CD14-positive monocyte (primary cell): ENCODE results near the gene SYT8. TPM values are rescaled to one million over a fixed set of nuclear protein-coding genes. Genes with fewer than 3 reads are reported as not detected.
A peak's percentile ranks its signal among the peaks of the same experiment; 100 is the strongest.

Source experiments
- DNase-seq, 3 donors: peaks; one replicate each; pipeline ENCODE4 v3.0.0-alpha.2; 2011 to 2022
- H2AFZ ChIP-seq: 2 replicates; pipeline ENCODE4 v1.6.0; 2012; ENCODE audit warnings: mild to moderate bottlenecking, low read depth, low read length, inconsistent platforms; ENCODE audit not compliant: insufficient read depth, poor library complexity, severe bottlenecking
- H3K27ac ChIP-seq, 2 donors: 1 replicate in 1 of 2; 2 replicates in 1 of 2; pipeline ENCODE4 v1.5.1; 2012 to 2013; ENCODE audit warnings: low read length in 2 of 2, control low read depth in 1 of 2, inconsistent platforms in 1 of 2, low read depth in 1 of 2, mild to moderate bottlenecking in 1 of 2
- H3K27me3 ChIP-seq, 2 donors: one replicate each; pipeline versions ENCODE4 v1.6.0 to v1.6.1; 2011 to 2013; ENCODE audit warnings: low read length in 2 of 2; ENCODE audit not compliant: control insufficient read depth in 2 of 2, insufficient read depth in 2 of 2
- H3K36me3 ChIP-seq, 2 donors: replicated peaks in 1 of 2; 1 replicate in 1 of 2; 2 replicates in 1 of 2; pipeline versions ENCODE4 v1.5.1 to v1.6.1; 2012 to 2013; ENCODE audit warnings: low read length in 2 of 2, control low read depth in 1 of 2, inconsistent platforms in 1 of 2, mild to moderate bottlenecking in 1 of 2; ENCODE audit not compliant: insufficient read depth in 2 of 2, control insufficient read depth in 1 of 2
- H3K4me1 ChIP-seq, 2 donors: 1 replicate in 1 of 2; 2 replicates in 1 of 2; pipeline versions ENCODE4 v1.5.1 to v1.6.1; 2012 to 2013; ENCODE audit warnings: low read length in 2 of 2, control low read depth in 1 of 2, inconsistent platforms in 1 of 2, mild to moderate bottlenecking in 1 of 2, moderate library complexity in 1 of 2; ENCODE audit not compliant: insufficient read depth in 2 of 2, control insufficient read depth in 1 of 2
- H3K4me2 ChIP-seq: replicated peaks from 2 replicates; pipeline ENCODE3; 2012; ENCODE audit warnings: low read length, moderate library complexity, mild to moderate bottlenecking; ENCODE audit not compliant: poor library complexity, severe bottlenecking; ENCODE audit errors: extremely low read depth
- H3K4me3 ChIP-seq, 3 experiments: fragments of 200-600 bp in 1 of 3; sonication (generic) in 1 of 3; replicated peaks in 1 of 3; 1 replicate in 2 of 3; 2 replicates in 1 of 3; pipeline ENCODE4 v1.5.1; 2011 to 2013; ENCODE audit warnings: low read length in 3 of 3, mild to moderate bottlenecking in 3 of 3, control low read depth in 2 of 3, low read depth in 2 of 3, inconsistent platforms in 1 of 3, moderate library complexity in 1 of 3
- H3K79me2 ChIP-seq: 2 replicates; pipeline ENCODE4 v1.6.0; 2012; ENCODE audit warnings: mild to moderate bottlenecking, control low read depth, inconsistent platforms, low read length, moderate library complexity; ENCODE audit not compliant: insufficient read depth
- H3K9ac ChIP-seq: 2 replicates; pipeline ENCODE4 v1.6.0; 2017; ENCODE audit warnings: low read length, mild to moderate bottlenecking; ENCODE audit not compliant: insufficient read depth, poor library complexity, severe bottlenecking
- H3K9me3 ChIP-seq, 2 donors: replicated peaks in 1 of 2; 1 replicate in 1 of 2; 2 replicates in 1 of 2; pipeline versions ENCODE4 v1.5.1 to v1.6.1; 2012 to 2013; ENCODE audit warnings: low read length in 2 of 2, control low read depth in 1 of 2; ENCODE audit not compliant: control insufficient read depth in 1 of 2, insufficient read depth in 1 of 2
- H4K20me1 ChIP-seq: 2 replicates; pipeline ENCODE4 v1.6.0; 2012; ENCODE audit warnings: mild to moderate bottlenecking, low read length, control low read depth, moderate library complexity; ENCODE audit not compliant: insufficient read depth
- H3K27ac Mint-ChIP-seq, 7 donors: one replicate each; pipeline ENCODE4 v1.8.0; 2020; ENCODE audit warnings: mild to moderate bottlenecking in 7 of 7, mixed read lengths in 7 of 7, moderate library complexity in 6 of 7, inconsistent platforms in 2 of 7
- H3K27me3 Mint-ChIP-seq, 3 donors: one replicate each; pipeline ENCODE4 v1.8.0; 2021 to 2022; ENCODE audit warnings: low read depth in 3 of 3, mild to moderate bottlenecking in 3 of 3, mixed read lengths in 3 of 3, moderate library complexity in 3 of 3, inconsistent platforms in 1 of 3
- H3K36me3 Mint-ChIP-seq, 2 donors: one replicate each; pipeline ENCODE4 v1.8.0; 2020; ENCODE audit warnings: mixed read lengths in 2 of 2, inconsistent platforms in 1 of 2, mild to moderate bottlenecking in 1 of 2
- H3K4me1 Mint-ChIP-seq: one replicate; pipeline ENCODE4 v1.8.0; 2020; ENCODE audit warnings: mild to moderate bottlenecking, mixed read lengths
- H3K4me3 Mint-ChIP-seq, 2 donors: one replicate each; pipeline ENCODE4 v1.8.0; 2020; ENCODE audit warnings: mild to moderate bottlenecking in 2 of 2, mixed read lengths in 2 of 2, moderate library complexity in 1 of 2
- H3K9me3 Mint-ChIP-seq, 7 donors: one replicate each; pipeline ENCODE4 v1.8.0; 2020 to 2022; ENCODE audit warnings: mixed read lengths in 7 of 7, mild to moderate bottlenecking in 6 of 7, moderate library complexity in 6 of 7, inconsistent platforms in 2 of 7
- CTCF ChIP-seq: fragments of 200-600 bp; IDR thresholded peaks from one replicate; pipeline ENCODE4 v1.8.0; 2022; ENCODE audit warnings: antibody characterized with exemption, mild to moderate bottlenecking
- WGBS: methylation state at CpG from one replicate; pipeline ENCODE4 v1.1.5; 2013; ENCODE audit warnings: missing lambda C conversion rate; ENCODE audit not compliant: insufficient coverage; 5-methylcytosine and 5-hydroxymethylcytosine counted together
- intact Hi-C, 2 donors: fragments of 100-400 bp; cut with micrococcal nuclease; formaldehyde crosslinking; loops; one replicate each; pipeline versions ENCODE4 v1.15.0 to v1.15.1; 2023
- polyA plus RNA-seq, 3 donors: library from polyadenylated mRNA; depleted of rRNA in 1 of 3; unstranded in 2 of 3; stranded (reverse) in 1 of 3; fragments of 300-500 nt in 2 of 3; fragments of >200 nt in 1 of 3; fragmentation: Illumina TruSeq in 2 of 3; gene quantifications; 1 replicate in 2 of 3; 2 replicates in 1 of 3; pipeline ENCODE4 v1.2.3, GENCODE V29; 2012 to 2021

The SYT8 gene
- polyA plus RNA-seq, 3 donors = not detected

- intact Hi-C loops = loop anchor here in 1 of 2 donors (5.0 kb wide), 2 partner anchors 73 to 93 kb away; partner anchors contain the start of gene CTSD
- H3K9me3 ChIP-seq = no peaks in the 10 kb centered on the region
- Mint-ChIP-seq H3K4me3 (peak overlapping the region; percentile 98 to 100), H3K9me3 (no peaks in the 10 kb centered on the region), H3K27ac (peak overlapping the region in 4 of 7 donors; percentile 7 to 100 (median 28)), H3K4me1 (peaks cover 74% of the 10 kb centered on the region), H3K27me3 (peaks cover 0 to 3% (median 0%) of the 10 kb centered on the region in 3 donors), H3K36me3 (peaks cover 23 to 24% of the 10 kb centered on the region in 2 donors)
- peak overlapping the region; percentile 97 for H3K9ac ChIP-seq
- peaks cover 91% of the 10 kb centered on the region for H3K79me2 ChIP-seq
- no peak for TF ChIP-seq CTCF
- peaks cover 64% of the 10 kb centered on the region for H4K20me1 ChIP-seq
- peak overlapping the region; percentile 97 for H3K4me2 ChIP-seq
- WGBS = 84% methylated on average over 24 of the region's 26 CpGs
- peak in 1 of 3 donors; percentile 83 for DNase-seq
- H3K4me3 ChIP-seq = peak overlapping the region in 2 of 3 experiments; percentile 82 to 88
- H2AFZ ChIP-seq = no peak overlapping the region
- no peaks in the 10 kb centered on the region for H3K27me3 ChIP-seq
- H3K27ac ChIP-seq = peak overlapping the region in 1 of 2 donors; percentile 100
- H3K4me1 ChIP-seq = peaks cover 83 to 88% of the 10 kb centered on the region in 2 donors
- H3K36me3 ChIP-seq = peaks cover 25 to 53% of the 10 kb centered on the region in 2 donors
Observed at GRCh38 chr11:1854949-1855885, 20.4 kb downstream of the SYT8 start.

- Histone ChIP-seq H3K4me3 (peak overlapping the region in 1 of 3 experiments; percentile 88), H3K9ac (no peak overlapping the region)
Observed at GRCh38 chr11:1855886-1856265, 21.1 kb downstream of the SYT8 start.

More at GRCh38 chr11:1855886-1856265, 21.1 kb downstream of the SYT8 start:
- H3K79me2 ChIP-seq = peaks cover 97% of the 10 kb centered on the region
- peaks cover 0 to 3% (median 0%) of the 10 kb centered on the region in 3 donors for H3K27me3 Mint-ChIP-seq
- H3K4me1 ChIP-seq = peaks cover 79 to 84% of the 10 kb centered on the region in 2 donors
- peak overlapping the region in 1 of 2 donors; percentile 100 for H3K27ac ChIP-seq
- H3K4me2 ChIP-seq = peak overlapping the region; percentile 97
- DNase-seq = no peak
- H3K36me3 Mint-ChIP-seq = peaks cover 23 to 24% of the 10 kb centered on the region in 2 donors
- H3K27me3 ChIP-seq = no peaks in the 10 kb centered on the region
- no peak overlapping the region for H2AFZ ChIP-seq
- H3K9me3 Mint-ChIP-seq = no peaks in the 10 kb centered on the region
- peaks cover 70% of the 10 kb centered on the region for H4K20me1 ChIP-seq
- peak overlapping the region; percentile 48 to 56 for H3K4me3 Mint-ChIP-seq
- no peaks in the 10 kb centered on the region for H3K9me3 ChIP-seq
- 96% methylated on average over 11 of the region's 11 CpGs for WGBS
- peaks cover 25 to 57% of the 10 kb centered on the region in 2 donors for H3K36me3 ChIP-seq
- no peak for TF ChIP-seq CTCF
- peak overlapping the region; percentile 8 to 74 (median 59) for H3K27ac Mint-ChIP-seq
- peaks cover 70% of the 10 kb centered on the region for H3K4me1 Mint-ChIP-seq
- intact Hi-C loops = no loop called here
